ENCODE results near the gene SLC17A1. TPM values are rescaled to one million over a fixed set of nuclear protein-coding genes. Genes with fewer than 3 reads are reported as not detected.

The SLC17A1 gene
- total RNA-seq, 1 experiment from 2014 or later: not detected

GRCh38 chr6:25852756-25853155 lies 20.9 kb upstream of the SLC17A1 start:
- TF ChIP-seq ZNF425 (CRISPR knock-in tag; conservative IDR thresholded peaks at IDR 0.05) (no peak), ELF4 (CRISPR knock-in tag; IDR thresholded peaks at IDR 0.05; ENCODE audit: low read depth) (no peak), FOXP1 (CRISPR knock-in tag; IDR thresholded peaks at IDR 0.05; ENCODE audit: borderline replicate concordance) (no peak), USF2 (CRISPR knock-in tag; IDR thresholded peaks at IDR 0.05) (no peak)
- Mint-ChIP-seq H3K4me1 (peaks cover 10% of the 10 kb centered on the region), H3K27ac (no peak overlapping the region), H3K9me3 (peaks cover 6% of the 10 kb centered on the region), H3K36me3 (no peaks in the 10 kb centered on the region), H3K27me3 (ENCODE audit: low read depth) (no peaks in the 10 kb centered on the region), H3K4me3 (no peak overlapping the region)
- ATAC-seq: no peak
- no peak for DNase-seq (ENCODE audit: low spot score)
- ChIA-PET POLR2A (no interaction called here), CTCF (no interaction called here)

GRCh38 chr6:25851961-25852360 lies 20.1 kb upstream of the SLC17A1 start:
- H3K27ac Mint-ChIP-seq: no peak overlapping the region
- ChIA-PET CTCF (no interaction called here), POLR2A (no interaction called here)
- TF ChIP-seq ZNF423 (CRISPR knock-in tag; IDR thresholded peaks at IDR 0.05) (no peak), HMGA2 (CRISPR knock-in tag; IDR thresholded peaks at IDR 0.05) (no peak), FOXP4 (CRISPR knock-in tag; IDR thresholded peaks at IDR 0.05) (no peak), ATF1 (CRISPR knock-in tag; IDR thresholded peaks at IDR 0.05) (no peak), PRRX2 (CRISPR knock-in tag; IDR thresholded peaks at IDR 0.05) (no peak), SOX15 (CRISPR knock-in tag; IDR thresholded peaks at IDR 0.05) (no peak), CREM (CRISPR knock-in tag; IDR thresholded peaks at IDR 0.05) (no peak), ATF3 (CRISPR knock-in tag; conservative IDR thresholded peaks at IDR 0.05) (no peak), JAZF1 (CRISPR knock-in tag; IDR thresholded peaks at IDR 0.05) (no peak)
- H3K27me3 Mint-ChIP-seq (ENCODE audit: low read depth): no peaks in the 10 kb centered on the region
- H3K9me3 Mint-ChIP-seq: peaks cover 9% of the 10 kb centered on the region
- DNase-seq (ENCODE audit: low spot score): no peak
- H3K4me1 Mint-ChIP-seq: peaks cover 10% of the 10 kb centered on the region
- no peak overlapping the region for H3K4me3 Mint-ChIP-seq
- no peak for ATAC-seq
- no peaks in the 10 kb centered on the region for H3K36me3 Mint-ChIP-seq

GRCh38 chr6:25844518-25844917 lies 12.7 kb upstream of the SLC17A1 start:
- ATAC-seq (no peak), DNase-seq (ENCODE audit: low spot score) (no peak)
- H3K4me3 Mint-ChIP-seq: no peak overlapping the region
- no peaks in the 10 kb centered on the region for H3K36me3 Mint-ChIP-seq
- POLR2A ChIA-PET: no interaction called here
- peaks cover 3% of the 10 kb centered on the region; the same call in 1 of the 2 replicates for H3K9me3 Mint-ChIP-seq
- H3K4me1 Mint-ChIP-seq: peaks cover 1% of the 10 kb centered on the region
- no peak overlapping the region for H3K27ac Mint-ChIP-seq
- CTCF ChIA-PET: no interaction called here
- H3K27me3 Mint-ChIP-seq (ENCODE audit: low read depth): no peaks in the 10 kb centered on the region
- TF ChIP-seq GRHL2 (CRISPR knock-in tag; IDR thresholded peaks at IDR 0.05; ENCODE audit: insufficient replicate concordance, severe bottlenecking): no peak
- no peak for TF ChIP-seq ATF2 (CRISPR knock-in tag; IDR thresholded peaks at IDR 0.05; ENCODE audit: borderline replicate concordance, low read depth)
- TF ChIP-seq ZNF512 (CRISPR knock-in tag; IDR thresholded peaks at IDR 0.05; ENCODE audit: borderline replicate concordance): no peak
- TF ChIP-seq GABPB1 (CRISPR knock-in tag; IDR thresholded peaks at IDR 0.05): no peak
- TF ChIP-seq ZNF423 (CRISPR knock-in tag; IDR thresholded peaks at IDR 0.05): no peak
- no peak for TF ChIP-seq ESRRA (CRISPR knock-in tag; IDR thresholded peaks at IDR 0.05; ENCODE audit: borderline replicate concordance)
- TF ChIP-seq ZNF425 (CRISPR knock-in tag; conservative IDR thresholded peaks at IDR 0.05): no peak
- TF ChIP-seq CREB1 (CRISPR knock-in tag; IDR thresholded peaks at IDR 0.05): no peak
- no peak for TF ChIP-seq ZNF396 (CRISPR knock-in tag; IDR thresholded peaks at IDR 0.05; ENCODE audit: borderline replicate concordance)
- no peak for TF ChIP-seq SMAD4 (CRISPR knock-in tag; IDR thresholded peaks at IDR 0.05)
- no peak for TF ChIP-seq NFE2L1 (CRISPR knock-in tag; IDR thresholded peaks at IDR 0.05)
- TF ChIP-seq TEAD1 (CRISPR knock-in tag; IDR thresholded peaks at IDR 0.05): no peak
- TF ChIP-seq TP53 (CRISPR knock-in tag; IDR thresholded peaks at IDR 0.05): no peak
